HCT116 (cell line): ENCODE data around the gene PDE6D. TPM values are rescaled to one million over a fixed set of nuclear protein-coding genes. Genes with fewer than 3 reads are reported as not detected.

ENCODE experiments used
- ATAC-seq: fragments of 200-7000 bp; cut with Tn5 transposase; 2 replicates; pipeline ENCODE4 v1.9.1; 2020; ENCODE audit warnings: mild to moderate bottlenecking, moderate library complexity
- BruUV-seq: library from RNA; stranded (reverse); fragments of 400-500 nt; replicated peaks from 2 replicates; lab custom pipeline; 2021; lab: Mats Ljungman, UMichigan
- CTCF ChIA-PET: fragments of 300-600 bp; sonication (Branson Sonifier 250); formaldehyde crosslinking; loops from one replicate; lab custom pipeline; 2021; ENCODE audit warnings: antibody characterized with exemption; lab: Charles Lee
- POLR2A ChIA-PET: fragments of 300-600, 350-600 bp; sonication (Branson Sonifier 250); formaldehyde crosslinking; loops from one replicate; lab custom pipeline; 2021; ENCODE audit warnings: antibody characterized with exemption; lab: Charles Lee
- RAD21 ChIA-PET, 2 experiments: fragments of 300-600 bp; sonication (Branson Sonifier 250); formaldehyde crosslinking; loops; one replicate each; lab custom pipeline; 2023; ENCODE audit warnings: low total read pairs in 2 of 2; ENCODE audit not compliant: uncharacterized antibody in 2 of 2, unreplicated experiment in 2 of 2, low non-redundant PET in 1 of 2; lab: Charles Lee
- DNase-seq: peaks from one replicate; pipeline ENCODE4 v3.0.0-alpha.2; 2010; ENCODE audit warnings: low read depth, low spot score
- H2AFZ ChIP-seq: fragments of 200-600 bp; shearing (Covaris generic), sonication (generic); 2 replicates; pipeline ENCODE4 v1.6.1; 2017; ENCODE audit warnings: low read depth, mixed run types, mixed read lengths, antibody characterized with exemption, low read length; ENCODE audit not compliant: poor library complexity, severe bottlenecking
- H3K27ac ChIP-seq: 2 replicates; pipeline ENCODE4 v1.5.1; 2012; ENCODE audit warnings: low read depth, low read length
- H3K27me3 ChIP-seq: fragments of 200-600 bp; sonication (generic); 2 replicates; pipeline ENCODE4 v1.6.1; 2016; ENCODE audit warnings: mixed run types, low read length, mixed read lengths; ENCODE audit not compliant: insufficient read depth
- H3K36me3 ChIP-seq, 2 experiments: fragments of 200-500 bp in 1 of 2; fragments of 200-600 bp in 1 of 2; sonication (Bioruptor generic) in 1 of 2; sonication (generic) in 1 of 2; 2 replicates each; pipeline versions ENCODE4 v1.5.1 to v1.6.1; 2014 to 2016; ENCODE audit warnings: low read length in 2 of 2, inconsistent platforms in 1 of 2, mixed read lengths in 1 of 2, mixed run types in 1 of 2; ENCODE audit not compliant: insufficient read depth in 2 of 2, control insufficient read depth in 1 of 2
- H3K4me1 ChIP-seq, 2 experiments: fragments of 200-600 bp in 1 of 2; sonication (generic) in 1 of 2; 2 replicates each; pipeline versions ENCODE4 v1.5.1 to v1.6.1; 2012 to 2017; ENCODE audit warnings: low read length in 2 of 2, inconsistent platforms in 1 of 2, mild to moderate bottlenecking in 1 of 2, mixed read lengths in 1 of 2, mixed run types in 1 of 2, moderate library complexity in 1 of 2; ENCODE audit not compliant: insufficient read depth in 2 of 2, control insufficient read depth in 1 of 2
- H3K4me2 ChIP-seq: fragments of 200-600 bp; sonication (generic); 2 replicates; pipeline ENCODE4 v1.6.1; 2017; ENCODE audit warnings: mixed run types, low read length, mixed read lengths
- H3K4me3 ChIP-seq, 2 experiments: fragments of 200-600 bp in 1 of 2; sonication (generic) in 1 of 2; replicated peaks in 1 of 2; 2 replicates each; pipeline ENCODE4 v1.5.1; 2011 to 2016; ENCODE audit warnings: low read length in 2 of 2, control low read depth in 1 of 2, low read depth in 1 of 2, mild to moderate bottlenecking in 1 of 2, mixed read lengths in 1 of 2, mixed run types in 1 of 2
- H3K79me2 ChIP-seq: fragments of 200-600 bp; sonication (generic); 2 replicates; pipeline ENCODE4 v1.6.1; 2017; ENCODE audit warnings: mild to moderate bottlenecking, mixed run types, low read length, moderate library complexity, mixed read lengths; ENCODE audit not compliant: insufficient read depth
- H3K9ac ChIP-seq: fragments of 200-600 bp; sonication (generic); 2 replicates; pipeline ENCODE4 v1.6.1; 2016; ENCODE audit warnings: low read length, mixed read lengths
- H3K9me2 ChIP-seq: fragments of 200-600 bp; sonication (generic), shearing (Covaris generic); 2 replicates; pipeline ENCODE4 v1.6.1; 2017; ENCODE audit warnings: mixed run types, mild to moderate bottlenecking, moderate library complexity; ENCODE audit not compliant: insufficient read depth
- H3K9me3 ChIP-seq, 2 experiments: fragments of 200-500 bp in 1 of 2; fragments of 200-600 bp in 1 of 2; sonication (Bioruptor generic) in 1 of 2; sonication (generic) in 1 of 2; 2 replicates each; pipeline ENCODE4 v1.6.1; 2014 to 2017; ENCODE audit warnings: low read length in 2 of 2, mixed read lengths in 2 of 2, inconsistent platforms in 1 of 2, low read depth in 1 of 2, mild to moderate bottlenecking in 1 of 2, mixed run types in 1 of 2, moderate library complexity in 1 of 2; ENCODE audit not compliant: control insufficient read depth in 1 of 2, insufficient read depth in 1 of 2
- H4K20me1 ChIP-seq: fragments of 200-600 bp; sonication (generic), shearing (Covaris generic); 2 replicates; pipeline ENCODE4 v1.6.1; 2017; ENCODE audit warnings: mixed run types, mild to moderate bottlenecking, moderate library complexity; ENCODE audit not compliant: insufficient read depth
- CTCF ChIP-seq, 3 experiments: fragments of 200-600 bp in 1 of 3; sonication (generic) in 1 of 3; IDR thresholded peaks in 2 of 3; conservative IDR thresholded peaks in 1 of 3; 2 replicates each; pipeline ENCODE4 v1.5.1; 2012 to 2017; ENCODE audit warnings: low read depth in 2 of 3, low read length in 2 of 3, antibody characterized with exemption in 1 of 3, borderline replicate concordance in 1 of 3, control low read depth in 1 of 3, mild to moderate bottlenecking in 1 of 3, mixed read lengths in 1 of 3, mixed run types in 1 of 3, moderate library complexity in 1 of 3; ENCODE audit not compliant: insufficient read depth in 1 of 3
- JUND ChIP-seq: IDR thresholded peaks from 2 replicates; pipeline ENCODE4 v1.6.1; 2012
- POLR2AphosphoS5 ChIP-seq: IDR thresholded peaks from 2 replicates; pipeline ENCODE4 v1.6.1; 2011; ENCODE audit warnings: mild to moderate bottlenecking, low read depth, low read length, moderate library complexity
- intact Hi-C: fragments of 100-400 bp; cut with micrococcal nuclease; formaldehyde crosslinking; loops from 2 replicates; pipeline ENCODE4 v1.10.0; 2022
- total RNA-seq: library from RNA; stranded (reverse); gene quantifications from one replicate; pipeline ENCODE4 v1.2.1, GENCODE V29; 2021; ENCODE audit not compliant: unreplicated experiment

Gene PDE6D
- total RNA-seq, 1 experiment from 2014 or later: 26.6 TPM

GRCh38 chr2:231714639-231715498 lies 66.2 kb downstream of the PDE6D start:
- H3K4me3 ChIP-seq: no peak overlapping the region
- peak; percentile 28 for ATAC-seq
- RAD21 ChIA-PET: interaction anchor here (0.8 to 4.2 kb wide), 8 partner anchors 33 to 103 kb away, joined by 3 to 31 read pairs (median 8); no protein-coding TSS in a partner anchor
- POLR2A ChIA-PET: interaction anchor here (0.7 to 6.5 kb wide), 15 partner anchors 9 to 252 kb away, joined by 3 to 50 read pairs (median 7); no protein-coding TSS in a partner anchor
- H3K4me1 ChIP-seq: peaks cover 27 to 70% of the 10 kb centered on the region in 2 experiments
- H3K27ac ChIP-seq: peak overlapping the region; percentile 68
- no peaks in the 10 kb centered on the region for H3K27me3 ChIP-seq
- no TSS peak for BruUV-seq
- CTCF ChIA-PET: interaction anchor here (0.7 to 5.7 kb wide), 24 partner anchors 10 to 250 kb away, joined by 3 to 185 read pairs (median 4); partner anchors contain the start of gene NCL
- H3K36me3 ChIP-seq: peaks cover 13 to 24% of the 10 kb centered on the region in 2 experiments
- H3K79me2 ChIP-seq: peaks cover 28% of the 10 kb centered on the region
- H3K4me2 ChIP-seq: peak overlapping the region; percentile 26; the same call in 1 of the 2 replicates
- no peak overlapping the region for H2AFZ ChIP-seq
- no peaks in the 10 kb centered on the region for H3K9me3 ChIP-seq
- H3K9me2 ChIP-seq: no peaks in the 10 kb centered on the region
- intact Hi-C loops: loop anchor here (1.0 to 2.0 kb wide), 4 partner anchors 38 to 152 kb away; no protein-coding TSS in a partner anchor
- TF ChIP-seq POLR2AphosphoS5: no peak
- TF ChIP-seq CTCF (IDR thresholded peaks at IDR 0.05 in 2 of 3, conservative IDR thresholded peaks at IDR 0.05 in 1 of 3; ENCODE audit: borderline replicate concordance in 1 of 3, insufficient read depth in 1 of 3, low read depth in 2 of 3, low read length in 2 of 3): peak in 2 of 3 experiments; percentile 72 to 96; a peak in 4 of 6 replicates
- TF ChIP-seq JUND: no peak
- H3K9ac ChIP-seq: peak overlapping the region; percentile 57
- peaks cover 21% of the 10 kb centered on the region; the same call in 1 of the 2 replicates for H4K20me1 ChIP-seq
- DNase-seq: peak; percentile 38
